SK-N-MC (cell line): ENCODE measurements around the gene FAM149A.

ENCODE experiments used
- DNase-seq: peaks from one replicate; pipeline ENCODE4 v3.0.0-alpha.2; 2011; ENCODE audit warnings: low read depth, low spot score
- H3K27ac ChIP-seq: fragments of 200-600 bp; sonication (generic); 2 replicates; pipeline ENCODE4 v1.5.1; 2016; ENCODE audit warnings: mixed run types
- H3K36me3 ChIP-seq: fragments of 200-600 bp; sonication (generic); 2 replicates; pipeline ENCODE4 v1.6.1; 2017; ENCODE audit warnings: antibody characterized with exemption, low read length, mixed read lengths; ENCODE audit not compliant: insufficient read depth
- H3K4me3 ChIP-seq: fragments of 200-600 bp; sonication (generic); 2 replicates; pipeline ENCODE4 v1.5.1; 2016
- H3K9ac ChIP-seq: fragments of 200-600 bp; sonication (generic); 2 replicates; pipeline ENCODE4 v1.8.0; 2017; ENCODE audit warnings: mixed run types, mixed read lengths; ENCODE audit not compliant: insufficient read length
- H3K9me3 ChIP-seq: fragments of 200-600 bp; sonication (generic); 2 replicates; pipeline ENCODE4 v1.6.1; 2017; ENCODE audit warnings: low read depth, mild to moderate bottlenecking, antibody characterized with exemption, low read length, moderate library complexity, mixed read lengths
- EZH2 ChIP-seq: fragments of 200-600 bp; sonication (generic); IDR thresholded peaks from one replicate; pipeline ENCODE4 v1.6.1; 2017; ENCODE audit warnings: antibody characterized with exemption
- FOXP2 ChIP-seq: optimal IDR thresholded peaks from 2 replicates; pipeline ENCODE3; 2011; ENCODE audit warnings: mild to moderate bottlenecking, moderate library complexity; ENCODE audit not compliant: insufficient read depth; ENCODE audit errors: extremely low read length, control extremely low read depth
- POLR2AphosphoS5 ChIP-seq: IDR thresholded peaks from 2 replicates; pipeline ENCODE4 v1.6.1; 2012; ENCODE audit warnings: mild to moderate bottlenecking, low read depth, low read length, borderline replicate concordance

Gene FAM149A

GRCh38 chr4:186158966-186159365 is 54.5 kb downstream of the FAM149A start:
- H3K9ac ChIP-seq: no peak overlapping the region
- no peak for DNase-seq
- H3K9me3 ChIP-seq: no peaks in the 10 kb centered on the region
- no peak overlapping the region for H3K4me3 ChIP-seq
- H3K36me3 ChIP-seq: no peaks in the 10 kb centered on the region
- no peak overlapping the region for H3K27ac ChIP-seq
- no peak for TF ChIP-seq EZH2
- no peak for TF ChIP-seq FOXP2

GRCh38 chr4:186159613-186160012 is 55.1 kb downstream of the FAM149A start:
- TF ChIP-seq FOXP2 (no peak), POLR2AphosphoS5 (no peak), EZH2 (no peak)
- H3K4me3 ChIP-seq: no peak overlapping the region
- no peak for DNase-seq

GRCh38 chr4:186161138-186161537 is 56.6 kb downstream of the FAM149A start:
- DNase-seq: no peak
- H3K27ac ChIP-seq: no peak overlapping the region
- no peak overlapping the region for H3K4me3 ChIP-seq
- H3K9ac ChIP-seq: no peak overlapping the region
- TF ChIP-seq EZH2 (no peak), FOXP2 (no peak), POLR2AphosphoS5 (no peak)
- no peaks in the 10 kb centered on the region for H3K36me3 ChIP-seq
- H3K9me3 ChIP-seq: no peaks in the 10 kb centered on the region

More at GRCh38 chr4:186159613-186160012, 55.1 kb downstream of the FAM149A start:
- no peaks in the 10 kb centered on the region for H3K9me3 ChIP-seq
- H3K9ac ChIP-seq: no peak overlapping the region
- H3K36me3 ChIP-seq: no peaks in the 10 kb centered on the region
- H3K27ac ChIP-seq: no peak overlapping the region

GRCh38 chr4:186166852-186167512 is 62.5 kb downstream of the FAM149A start:
- Histone ChIP-seq H3K9me3 (no peaks in the 10 kb centered on the region), H3K4me3 (no peak overlapping the region), H3K27ac (no peak overlapping the region), H3K36me3 (no peaks in the 10 kb centered on the region), H3K9ac (no peak overlapping the region)
- no peak for DNase-seq
- no peak for TF ChIP-seq EZH2

- Histone ChIP-seq H3K4me3 (no peak overlapping the region), H3K27ac (no peak overlapping the region), H3K9me3 (no peaks in the 10 kb centered on the region), H3K9ac (no peak overlapping the region), H3K36me3 (no peaks in the 10 kb centered on the region)
- DNase-seq: no peak
- TF ChIP-seq EZH2: no peak
- no peak for TF ChIP-seq POLR2AphosphoS5
These were observed 63.1 kb downstream of the FAM149A start for GRCh38 chr4:186167605-186168004.

GRCh38 chr4:186168750-186169149 is 64.2 kb downstream of the FAM149A start:
- H3K27ac ChIP-seq: no peak overlapping the region
- no peak for DNase-seq
- TF ChIP-seq POLR2AphosphoS5 (no peak), FOXP2 (no peak), EZH2 (no peak)
- no peaks in the 10 kb centered on the region for H3K36me3 ChIP-seq
- H3K9ac ChIP-seq: no peak overlapping the region
- H3K9me3 ChIP-seq: no peaks in the 10 kb centered on the region
- no peak overlapping the region for H3K4me3 ChIP-seq

- H3K36me3 ChIP-seq: no peaks in the 10 kb centered on the region
- DNase-seq: no peak
- TF ChIP-seq POLR2AphosphoS5 (no peak), EZH2 (no peak), FOXP2 (no peak)
- no peak overlapping the region for H3K27ac ChIP-seq
- no peak overlapping the region for H3K4me3 ChIP-seq
- no peaks in the 10 kb centered on the region for H3K9me3 ChIP-seq
- H3K9ac ChIP-seq: no peak overlapping the region
These were observed 64.9 kb downstream of the FAM149A start for GRCh38 chr4:186169333-186169944.

GRCh38 chr4:186169945-186170802 is 65.7 kb downstream of the FAM149A start:
- H3K9ac ChIP-seq: no peak overlapping the region
- H3K36me3 ChIP-seq: no peaks in the 10 kb centered on the region
- TF ChIP-seq POLR2AphosphoS5 (no peak), FOXP2 (no peak), EZH2 (no peak)
- no peak for DNase-seq
- no peaks in the 10 kb centered on the region for H3K9me3 ChIP-seq
- no peak overlapping the region for H3K27ac ChIP-seq
- no peak overlapping the region for H3K4me3 ChIP-seq
